Muscle of leg (tissue), 11 donors: ENCODE results near the gene FMO1. TPM values are rescaled to one million over a fixed set of nuclear protein-coding genes. Genes with fewer than 3 reads are reported as not detected.

Experiments
- DNase-seq: peaks from one replicate; pipeline ENCODE4 v3.0.0; 2013
- H3K27ac ChIP-seq: one replicate; pipeline ENCODE4 v1.5.1; 2013; ENCODE audit warnings: mild to moderate bottlenecking, low read length, control low read depth
- H3K27me3 ChIP-seq: one replicate; pipeline ENCODE4 v1.6.1; 2013; ENCODE audit warnings: low read length; ENCODE audit not compliant: control insufficient read depth, insufficient read depth
- H3K36me3 ChIP-seq: one replicate; pipeline ENCODE4 v1.6.1; 2013; ENCODE audit warnings: low read length; ENCODE audit not compliant: control insufficient read depth, insufficient read depth
- H3K4me1 ChIP-seq: one replicate; pipeline ENCODE4 v1.6.1; 2013; ENCODE audit warnings: low read length; ENCODE audit not compliant: control insufficient read depth, insufficient read depth
- H3K4me3 ChIP-seq: one replicate; pipeline ENCODE4 v1.5.1; 2013; ENCODE audit warnings: low read length, control low read depth
- H3K9me3 ChIP-seq: replicated peaks from 2 replicates; pipeline ENCODE4 v1.6.1; 2013; ENCODE audit warnings: low read depth, low read length; ENCODE audit not compliant: control insufficient read depth
- WGBS: methylation state at CpG from one replicate; pipeline ENCODE4 v1.1.5; 2013; ENCODE audit warnings: missing lambda C conversion rate; ENCODE audit not compliant: insufficient coverage; 5-methylcytosine and 5-hydroxymethylcytosine counted together
- polyA plus RNA-seq, 8 donors: library from polyadenylated mRNA; unstranded; fragments of 120-200 nt; gene quantifications; one replicate each; pipeline versions ENCODE4 v1.2.1 to v1.2.3, GENCODE V29; 2013; ENCODE audit warnings: inconsistent platforms in 1 of 8, low replicate concordance in 1 of 8; ENCODE audit not compliant: insufficient read length in 8 of 8, insufficient read depth in 1 of 8
- total RNA-seq: library from RNA; stranded (reverse); fragments of 120-200 nt; gene quantifications from one replicate; pipeline ENCODE4 v1.2.4, GENCODE V29; 2013

FMO1 gene
- total and polyA plus RNA-seq, 9 donors, result 2.6 to 10.1 (median 7.5) TPM

DNA sequence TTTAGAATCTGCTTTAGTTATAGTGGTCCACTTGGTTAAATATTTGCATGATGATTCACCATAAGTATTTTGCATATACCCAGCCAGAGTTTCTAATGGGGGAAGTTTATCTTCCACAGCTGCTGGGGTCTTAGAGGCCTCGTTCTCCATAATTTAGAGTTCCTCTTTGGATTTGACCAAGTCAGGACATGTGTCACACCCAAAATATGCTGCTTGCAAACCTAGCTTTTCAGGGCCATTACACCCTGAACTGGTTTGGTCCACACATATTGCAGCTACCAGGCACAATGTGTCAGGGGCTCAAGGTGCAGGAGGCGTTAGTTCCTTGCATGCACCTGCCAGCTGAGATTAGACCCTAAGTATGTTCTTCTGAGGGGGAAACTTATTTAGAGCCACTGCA lies 48.6 kb downstream of the FMO1 start:
- peaks cover 16% of the 10 kb centered on the region for H3K9me3 ChIP-seq
- WGBS, result 80% methylated on average over 2 of the region's 2 CpGs

DNA sequence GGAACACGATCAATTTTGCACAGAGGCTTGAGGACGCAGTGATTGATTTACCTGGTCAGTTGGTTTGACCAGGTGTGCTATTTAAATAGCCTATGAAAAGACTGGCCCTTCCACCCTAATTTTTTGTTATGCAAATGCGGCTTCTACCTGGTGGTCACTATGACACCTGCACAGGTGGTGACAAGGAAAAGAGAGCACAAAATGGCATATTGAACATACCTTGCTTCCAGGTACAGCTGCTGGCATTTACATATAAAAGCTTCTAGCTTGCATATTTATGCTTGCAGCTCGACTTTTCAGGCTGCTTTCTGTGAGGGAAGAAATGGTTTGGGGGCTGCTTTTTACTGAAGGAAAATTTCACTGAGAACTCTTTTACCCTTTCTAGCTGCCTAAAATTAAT lies 50.4 kb downstream of the FMO1 start:
- Histone ChIP-seq H3K4me1 (no peaks in the 10 kb centered on the region), H3K4me3 (no peak overlapping the region), H3K27ac (no peak overlapping the region), H3K36me3 (no peaks in the 10 kb centered on the region), H3K27me3 (no peaks in the 10 kb centered on the region), H3K9me3 (peaks cover 16% of the 10 kb centered on the region)
- no CpG with 5 or more reads among the region's 4 CpGs for WGBS
- no peak for DNase-seq

More for the DNA sequence above, 48.6 kb downstream of the FMO1 start:
- Histone ChIP-seq H3K27me3 (no peaks in the 10 kb centered on the region), H3K4me3 (no peak overlapping the region), H3K36me3 (no peaks in the 10 kb centered on the region), H3K4me1 (no peaks in the 10 kb centered on the region), H3K27ac (no peak overlapping the region)
- DNase-seq, result no peak

DNA sequence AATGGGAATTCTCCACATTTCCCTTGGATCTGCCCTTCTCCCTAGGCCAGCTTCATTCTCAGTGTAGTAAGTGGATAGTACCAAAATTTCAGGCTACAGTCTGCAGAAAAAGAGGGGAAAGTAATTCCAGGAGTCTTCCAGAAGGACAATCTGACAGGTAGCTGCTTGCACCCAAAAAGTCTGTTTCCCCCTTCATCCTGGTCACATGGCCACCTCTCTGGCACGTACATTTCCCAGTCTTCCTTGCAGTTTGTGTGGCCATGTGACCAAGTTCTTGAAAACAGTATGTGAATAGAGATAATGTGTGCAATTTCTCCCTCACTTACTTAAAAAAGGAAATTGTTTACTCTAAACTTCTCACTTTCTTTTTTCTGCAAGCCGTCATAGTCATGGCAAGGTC lies 51.0 kb downstream of the FMO1 start:
- Histone ChIP-seq H3K36me3 (no peaks in the 10 kb centered on the region), H3K27me3 (no peaks in the 10 kb centered on the region), H3K4me3 (no peak overlapping the region), H3K9me3 (peaks cover 16% of the 10 kb centered on the region), H3K27ac (no peak overlapping the region), H3K4me1 (no peaks in the 10 kb centered on the region)
- 100% methylated on average over 1 of the region's 2 CpGs for WGBS
- DNase-seq, result no peak

DNA sequence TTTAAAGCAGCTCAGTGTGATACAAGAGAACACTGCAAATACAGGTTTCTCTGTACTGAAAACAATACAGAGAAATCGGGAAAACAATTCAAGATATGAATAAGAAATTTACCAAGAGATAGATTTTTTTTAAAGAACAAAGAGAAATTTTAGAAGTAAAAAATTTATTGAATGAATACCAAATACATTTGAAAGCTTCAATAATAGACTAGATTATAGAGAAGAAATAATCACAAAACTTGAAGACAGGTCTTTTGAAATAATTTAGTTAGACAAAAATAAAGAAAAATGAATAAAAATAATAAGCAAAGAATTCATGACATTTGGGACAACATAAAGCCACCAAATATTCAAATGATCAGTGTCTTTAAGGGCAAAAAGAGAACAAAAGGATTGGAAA lies 52.1 kb downstream of the FMO1 start:
- DNase-seq, result no peak
- Histone ChIP-seq H3K9me3 (peaks cover 16% of the 10 kb centered on the region), H3K27ac (no peak overlapping the region), H3K4me1 (no peaks in the 10 kb centered on the region), H3K27me3 (no peaks in the 10 kb centered on the region), H3K36me3 (no peaks in the 10 kb centered on the region), H3K4me3 (no peak overlapping the region)
- WGBS, result no CpG with 5 or more reads among the region's 1 CpG

DNA sequence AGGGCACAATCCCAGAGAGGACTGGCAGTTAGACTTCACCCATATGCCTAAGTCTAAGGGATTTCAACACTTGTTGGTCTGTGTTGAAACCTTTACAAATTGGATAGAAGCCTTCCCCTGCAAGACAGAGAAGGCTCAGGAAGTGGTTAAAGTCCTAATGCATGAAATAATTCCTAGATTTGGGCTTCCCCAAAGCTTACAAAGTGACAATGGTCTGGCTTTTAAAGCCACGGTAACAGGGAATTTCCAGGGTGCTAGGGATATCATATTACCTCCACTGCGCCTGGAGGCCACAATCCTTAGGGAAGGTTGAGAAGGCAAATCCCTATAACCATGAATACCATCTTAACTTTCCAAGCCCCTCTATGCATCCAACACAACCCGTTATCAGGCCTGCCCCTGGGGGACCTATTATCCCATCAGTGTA lies 62.4 kb downstream of the FMO1 start:
- Histone ChIP-seq H3K4me3 (no peak overlapping the region), H3K4me1 (no peaks in the 10 kb centered on the region), H3K9me3 (no peaks in the 10 kb centered on the region), H3K27ac (no peak overlapping the region), H3K36me3 (no peaks in the 10 kb centered on the region), H3K27me3 (no peaks in the 10 kb centered on the region)
- 40% methylated on average over 3 of the region's 3 CpGs for WGBS
- no peak for DNase-seq

DNA sequence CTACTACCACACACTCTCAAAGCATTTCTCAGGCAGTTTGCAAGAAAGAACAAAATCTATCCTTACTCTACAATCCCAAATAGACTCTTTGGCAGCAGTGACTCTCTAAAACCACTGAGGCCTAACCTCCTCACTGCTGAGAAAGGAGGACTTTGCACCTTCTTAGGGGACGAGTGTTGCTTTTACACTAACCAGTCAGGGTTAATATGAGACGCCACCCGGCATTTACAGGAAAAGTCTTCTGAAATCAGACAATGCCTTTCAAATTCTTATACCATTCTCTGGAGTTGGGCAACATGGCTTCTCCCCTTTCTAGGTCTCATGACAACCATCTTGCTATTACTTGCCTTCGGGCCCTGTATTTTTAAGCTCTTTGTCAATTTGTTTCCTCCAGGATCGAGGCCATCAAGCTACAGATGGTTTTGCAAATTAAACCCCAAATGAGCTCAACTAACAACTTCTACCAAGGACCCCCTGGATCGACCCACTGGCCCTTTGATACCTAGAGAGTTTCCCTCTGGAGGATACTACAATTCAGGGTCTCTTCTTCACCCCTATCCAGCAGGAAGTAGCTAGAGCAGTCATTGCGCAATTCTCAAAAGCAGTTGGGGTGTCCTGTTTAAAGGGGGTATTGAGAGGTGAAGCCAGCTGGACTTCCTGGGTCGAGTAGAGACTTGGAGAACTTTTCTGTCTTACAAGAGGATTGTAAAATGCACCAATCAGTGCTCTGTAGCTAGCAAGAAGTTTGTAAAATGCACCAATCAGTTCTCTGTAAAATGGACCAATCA lies 63.7 kb downstream of the FMO1 start:
- H3K27ac ChIP-seq, result no peak overlapping the region
- H3K4me3 ChIP-seq, result no peak overlapping the region
- WGBS, result 83% methylated on average over 7 of the region's 8 CpGs

DNA sequence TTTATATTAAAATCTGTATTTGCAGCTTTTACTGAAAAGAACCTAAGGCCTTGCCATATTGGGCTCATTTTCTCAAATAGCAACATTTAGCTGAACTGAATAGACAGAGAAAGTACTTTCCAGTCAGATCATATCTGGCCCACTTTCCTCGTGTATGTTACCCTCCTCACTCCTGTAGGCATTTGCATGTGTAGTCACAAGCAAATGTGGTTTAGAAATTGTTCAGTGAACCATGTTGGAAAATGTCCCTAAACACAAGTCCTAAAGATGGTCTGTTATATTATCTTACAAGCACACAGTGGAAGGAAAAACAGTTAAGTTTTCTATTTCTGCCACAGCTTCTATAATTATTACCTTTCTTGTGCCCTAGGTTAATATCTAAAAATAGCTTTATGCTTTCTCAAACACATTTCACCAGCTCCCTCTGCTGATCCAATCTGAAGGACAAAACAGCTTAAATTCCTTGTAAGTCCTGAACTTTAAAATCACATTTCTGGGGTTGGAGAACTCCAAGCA lies 65.1 kb downstream of the FMO1 start:
- no peak for DNase-seq
- Histone ChIP-seq H3K4me3 (no peak overlapping the region), H3K27ac (peak overlapping the region; percentile 48), H3K4me1 (no peaks in the 10 kb centered on the region), H3K9me3 (no peaks in the 10 kb centered on the region), H3K36me3 (no peaks in the 10 kb centered on the region), H3K27me3 (no peaks in the 10 kb centered on the region)
- no CpG with 5 or more reads among the region's 1 CpG for WGBS

More for the DNA sequence above, 63.7 kb downstream of the FMO1 start:
- H3K4me1 ChIP-seq, result no peaks in the 10 kb centered on the region
- H3K9me3 ChIP-seq, result no peaks in the 10 kb centered on the region
- DNase-seq, result no peak
- no peaks in the 10 kb centered on the region for H3K36me3 ChIP-seq
- no peaks in the 10 kb centered on the region for H3K27me3 ChIP-seq

DNA sequence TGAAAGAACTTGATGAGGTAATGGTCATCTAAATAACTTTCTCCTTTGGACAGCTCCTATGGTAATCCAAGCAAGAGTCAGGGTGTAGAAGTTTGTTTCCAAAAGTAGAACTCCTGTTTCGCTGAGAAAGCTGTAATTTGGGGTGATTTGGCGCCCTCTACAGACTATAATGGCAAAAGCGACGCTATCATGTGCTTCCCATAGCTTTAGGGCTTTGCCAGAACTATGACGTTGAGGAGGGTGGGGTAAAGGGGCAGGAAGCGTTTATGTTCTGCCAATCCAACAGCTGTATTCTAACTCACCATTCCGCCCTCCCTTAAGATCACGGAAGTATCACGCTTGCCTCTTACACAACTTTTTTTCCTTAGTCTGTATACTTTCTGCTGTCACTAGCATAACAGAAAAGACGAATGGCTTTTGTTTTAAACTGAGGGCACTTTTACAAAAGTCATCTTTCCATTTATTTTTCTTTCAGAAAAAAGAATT lies 65.6 kb downstream of the FMO1 start, which contains the start of gene FMO4:
TSS of gene FMO4 (plus strand) at position 349 of the 486 bp plus-strand sequence. CDS start 5,643 bp downstream, outside the sequence.
- Histone ChIP-seq H3K9me3 (peaks cover 3% of the 10 kb centered on the region), H3K27ac (peak within 1 kb of the TSS; percentile 70), H3K4me1 (no peaks in the 10 kb centered on the region), H3K4me3 (peak within 1 kb of the TSS; percentile 24), H3K36me3 (no peaks in the 10 kb centered on the region), H3K27me3 (no peaks in the 10 kb centered on the region)
- DNase-seq, result peak; percentile 100
- WGBS, result 0% methylated on average over 4 of the region's 10 CpGs

DNA sequence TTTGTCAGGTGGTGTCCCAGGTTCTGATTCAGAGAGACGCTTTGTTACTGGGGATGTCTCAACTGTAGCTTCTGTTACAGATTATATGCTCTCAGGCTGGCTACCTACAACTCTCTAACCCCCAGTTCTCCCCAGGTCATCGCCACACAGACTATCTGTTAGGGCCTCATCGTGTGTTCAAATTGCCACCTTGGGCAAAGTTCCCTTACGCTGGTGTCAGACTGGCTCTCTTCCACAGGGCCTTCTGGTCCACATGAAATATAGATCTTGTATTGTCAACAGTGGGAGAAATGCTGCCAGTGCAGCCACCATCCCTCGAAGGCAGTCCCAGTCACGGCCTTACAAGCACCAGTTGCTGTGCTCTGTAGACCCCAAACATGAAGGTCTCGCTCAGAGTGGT lies 81.0 kb downstream of the FMO1 start:
- H3K27me3 ChIP-seq, result no peaks in the 10 kb centered on the region
- no peak for DNase-seq
- no peaks in the 10 kb centered on the region for H3K36me3 ChIP-seq
- H3K9me3 ChIP-seq, result no peaks in the 10 kb centered on the region
- WGBS, result 92% methylated on average over 4 of the region's 7 CpGs
- H3K27ac ChIP-seq, result no peak overlapping the region
- H3K4me3 ChIP-seq, result no peak overlapping the region
- H3K4me1 ChIP-seq, result no peaks in the 10 kb centered on the region

DNA sequence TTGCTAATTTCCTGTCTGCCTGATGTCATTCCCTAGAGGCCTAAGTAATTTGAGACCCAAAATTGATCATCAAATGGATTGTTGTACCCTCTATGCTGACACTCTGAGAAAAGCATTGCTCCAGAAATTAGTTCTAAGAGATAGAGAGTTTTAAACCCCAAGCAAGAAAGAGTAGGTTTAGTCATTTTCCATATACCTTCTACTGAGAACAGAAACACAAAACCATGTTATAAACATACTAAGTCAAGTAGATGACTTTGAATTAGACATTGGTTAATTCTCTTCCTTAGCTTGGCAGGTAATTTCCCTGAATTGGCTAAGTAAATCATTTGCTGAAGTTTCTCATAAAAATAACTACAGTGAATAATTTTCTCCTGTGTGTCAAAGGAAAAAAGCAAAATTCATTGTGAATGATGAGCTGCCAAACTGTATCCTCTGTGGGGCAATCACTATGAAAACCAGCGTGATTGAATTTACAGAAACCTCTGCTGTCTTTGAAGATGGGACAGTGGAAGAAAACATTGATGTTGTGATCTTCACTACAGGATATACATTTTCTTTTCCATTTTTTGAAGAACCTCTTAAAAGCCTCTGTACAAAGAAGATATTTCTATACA lies 85.8 kb downstream of the FMO1 start:
- peak; percentile 67 for DNase-seq
- no CpG with 5 or more reads among the region's 1 CpG for WGBS
- Histone ChIP-seq H3K27ac (no peak overlapping the region), H3K4me1 (no peaks in the 10 kb centered on the region), H3K9me3 (no peaks in the 10 kb centered on the region), H3K36me3 (no peaks in the 10 kb centered on the region), H3K27me3 (no peaks in the 10 kb centered on the region), H3K4me3 (no peak overlapping the region)
